Sigmoid colon (tissue), 4 donors: Measurements from ENCODE around the gene RIMKLB.

ENCODE experiments used
- POLR2AphosphoS5 ChIP-seq, 4 donors: sonication (generic); formaldehyde crosslinking; IDR thresholded peaks; one replicate each; pipeline ENCODE4 v1.6.1; 2017; ENCODE audit warnings: antibody characterized with exemption in 4 of 4
- TF ChIP-seq, protein P1 (sequence below), 4 experiments: fragments of 450-650 bp in 3 of 4; fragments of 200-600 bp in 1 of 4; IDR thresholded peaks; one replicate each; pipeline ENCODE4 v1.5.1; 2016 to 2019; ENCODE audit warnings: antibody characterized with exemption in 4 of 4, mild to moderate bottlenecking in 3 of 4, moderate library complexity in 2 of 4

DNA sequence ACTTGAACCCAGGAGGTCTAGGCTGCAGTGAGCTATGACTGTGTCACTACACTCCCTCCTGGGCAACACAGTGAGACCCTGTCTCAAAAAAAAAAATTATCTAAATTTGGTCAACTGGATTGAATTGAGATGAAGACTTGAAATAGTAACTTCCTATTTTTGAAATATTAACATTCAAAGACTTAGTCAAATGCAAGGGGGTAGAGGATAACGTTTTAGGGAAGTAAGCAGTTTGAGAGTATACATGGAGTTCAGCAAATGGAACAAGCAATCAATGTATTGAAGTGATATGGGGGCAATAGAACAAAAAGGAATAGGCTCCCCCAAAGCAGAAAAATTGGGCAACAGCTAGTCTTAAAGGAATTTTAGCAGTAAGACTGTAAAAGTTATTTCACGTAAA lies 30.5 kb upstream of the RIMKLB start:
- TF ChIP-seq, protein P1, sequence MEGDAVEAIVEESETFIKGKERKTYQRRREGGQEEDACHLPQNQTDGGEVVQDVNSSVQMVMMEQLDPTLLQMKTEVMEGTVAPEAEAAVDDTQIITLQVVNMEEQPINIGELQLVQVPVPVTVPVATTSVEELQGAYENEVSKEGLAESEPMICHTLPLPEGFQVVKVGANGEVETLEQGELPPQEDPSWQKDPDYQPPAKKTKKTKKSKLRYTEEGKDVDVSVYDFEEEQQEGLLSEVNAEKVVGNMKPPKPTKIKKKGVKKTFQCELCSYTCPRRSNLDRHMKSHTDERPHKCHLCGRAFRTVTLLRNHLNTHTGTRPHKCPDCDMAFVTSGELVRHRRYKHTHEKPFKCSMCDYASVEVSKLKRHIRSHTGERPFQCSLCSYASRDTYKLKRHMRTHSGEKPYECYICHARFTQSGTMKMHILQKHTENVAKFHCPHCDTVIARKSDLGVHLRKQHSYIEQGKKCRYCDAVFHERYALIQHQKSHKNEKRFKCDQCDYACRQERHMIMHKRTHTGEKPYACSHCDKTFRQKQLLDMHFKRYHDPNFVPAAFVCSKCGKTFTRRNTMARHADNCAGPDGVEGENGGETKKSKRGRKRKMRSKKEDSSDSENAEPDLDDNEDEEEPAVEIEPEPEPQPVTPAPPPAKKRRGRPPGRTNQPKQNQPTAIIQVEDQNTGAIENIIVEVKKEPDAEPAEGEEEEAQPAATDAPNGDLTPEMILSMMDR (IDR thresholded peaks at IDR 0.05), result no peak
- no peak for TF ChIP-seq POLR2AphosphoS5 (IDR thresholded peaks at IDR 0.05)
